Kidney (tissue), 14 donors: Measurements from ENCODE around the gene PITPNC1. TPM values are rescaled to one million over a fixed set of nuclear protein-coding genes. Genes with fewer than 3 reads are reported as not detected.

Experiments used
- DNase-seq, 5 donors: peaks; one replicate each; pipeline ENCODE4 v3.0.0-alpha.2; 2013 to 2020
- FAIRE-seq: peaks from 2 replicates; lab custom pipeline; 2012; peaks lifted over from hg19 to GRCh38; lab: Jason Lieb, UNC
- H3K27ac ChIP-seq, 2 donors: one replicate each; pipeline ENCODE4 v1.7.0; 2013; ENCODE audit warnings: low read depth in 2 of 2, low read length in 2 of 2, inconsistent platforms in 1 of 2
- H3K27me3 ChIP-seq: one replicate; pipeline ENCODE4 v1.7.1; 2013; ENCODE audit warnings: low read length, inconsistent platforms; ENCODE audit not compliant: control insufficient read depth, insufficient read depth
- H3K36me3 ChIP-seq, 3 donors: one replicate each; pipeline versions ENCODE4 v1.7.0 to v1.7.1; 2013; ENCODE audit warnings: low read length in 3 of 3, control low read depth in 1 of 3, inconsistent platforms in 1 of 3; ENCODE audit not compliant: insufficient read depth in 3 of 3, control insufficient read depth in 2 of 3
- H3K4me1 ChIP-seq, 3 donors: one replicate each; pipeline versions ENCODE4 v1.7.0 to v1.7.1; 2013; ENCODE audit warnings: low read length in 3 of 3, inconsistent platforms in 1 of 3, low read depth in 1 of 3; ENCODE audit not compliant: control insufficient read depth in 2 of 3, insufficient read depth in 2 of 3
- H3K4me3 ChIP-seq, 3 donors: one replicate each; pipeline versions ENCODE4 v1.7.0 to v1.8.1; 2013; ENCODE audit warnings: low read length in 3 of 3, control low read depth in 1 of 3, inconsistent platforms in 1 of 3
- H3K9ac ChIP-seq, 3 donors: one replicate each; pipeline versions ENCODE4 v1.7.0 to v1.7.1; 2013; ENCODE audit warnings: low read length in 3 of 3, control low read depth in 1 of 3, inconsistent platforms in 1 of 3
- H3K9me3 ChIP-seq, 3 donors: one replicate each; pipeline versions ENCODE4 v1.7.0 to v1.7.1; 2013; ENCODE audit warnings: low read length in 3 of 3, control low read depth in 1 of 3, inconsistent platforms in 1 of 3; ENCODE audit not compliant: control insufficient read depth in 2 of 3, insufficient read depth in 1 of 3
- intact Hi-C: fragments of 100-400 bp; cut with DNase I; formaldehyde crosslinking; loops from one replicate; pipeline ENCODE4 v1.11.1; 2022
- polyA plus RNA-seq: library from polyadenylated mRNA; stranded (reverse); fragments of 350-450 nt; fragmentation: Illumina TruSeq; extraction: RNeasy Lipid Tissue Mini Kit (QIAGEN cat#74804); gene quantifications from one replicate; pipeline ENCODE4 v1.2.3, GENCODE V29; 2014; ENCODE audit warnings: low read depth, low replicate concordance; ENCODE audit not compliant: insufficient read depth
- total RNA-seq: library from RNA; stranded (reverse); fragmentation: NEBNext Ultra II Directional; extraction: Animal tissue kit (Norgen Biotek cat#: 25700); gene quantifications from one replicate; pipeline ENCODE4 v1.2.1, GENCODE V29; 2021
- TF ChIP-seq, protein P1 (sequence below): IDR thresholded peaks from 3 replicates; pipeline ENCODE4 v1.5.1; 2012; ENCODE audit warnings: mild to moderate bottlenecking, moderate library complexity, borderline replicate concordance; ENCODE audit not compliant: insufficient read depth; ENCODE audit errors: extremely low read depth
- donor health status: control.
- donor health status: control.
- donor health status: control.
- donor health status: control.
- donor health status: control.
- donor health status: DM: yes; HTN: yes; CAD: no.
- donor health status: Normal renal cell carcinoma (clear cell type).

PITPNC1 gene
- total and polyA plus RNA-seq, 2 donors from 2014 or later: 14.2 to 41.3 TPM

DNA sequence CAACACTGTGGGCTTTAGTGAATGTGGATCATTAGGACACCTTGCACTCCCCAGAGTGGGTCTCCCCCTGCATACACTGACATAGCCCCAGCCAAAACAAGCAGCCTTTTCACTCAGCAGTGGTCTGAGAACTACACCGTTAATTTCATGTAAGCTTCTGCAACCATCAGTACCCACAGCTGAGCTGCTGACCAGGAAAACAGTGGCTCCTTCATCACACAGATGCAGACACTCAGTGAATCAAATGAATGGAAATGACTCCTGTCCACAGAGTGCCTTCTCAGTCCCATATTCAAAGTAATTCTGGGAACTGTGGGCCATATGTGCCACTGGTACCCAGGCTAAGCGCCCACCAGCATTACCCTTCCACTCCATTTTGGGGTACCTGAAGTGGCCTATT is 301.3 kb downstream of the PITPNC1 start:
- DNase-seq: no peak
- no peak overlapping the region for H3K27ac ChIP-seq
- H3K36me3 ChIP-seq: no peaks in the 10 kb centered on the region
- no peaks in the 10 kb centered on the region for H3K4me1 ChIP-seq
- TF ChIP-seq, protein P1, sequence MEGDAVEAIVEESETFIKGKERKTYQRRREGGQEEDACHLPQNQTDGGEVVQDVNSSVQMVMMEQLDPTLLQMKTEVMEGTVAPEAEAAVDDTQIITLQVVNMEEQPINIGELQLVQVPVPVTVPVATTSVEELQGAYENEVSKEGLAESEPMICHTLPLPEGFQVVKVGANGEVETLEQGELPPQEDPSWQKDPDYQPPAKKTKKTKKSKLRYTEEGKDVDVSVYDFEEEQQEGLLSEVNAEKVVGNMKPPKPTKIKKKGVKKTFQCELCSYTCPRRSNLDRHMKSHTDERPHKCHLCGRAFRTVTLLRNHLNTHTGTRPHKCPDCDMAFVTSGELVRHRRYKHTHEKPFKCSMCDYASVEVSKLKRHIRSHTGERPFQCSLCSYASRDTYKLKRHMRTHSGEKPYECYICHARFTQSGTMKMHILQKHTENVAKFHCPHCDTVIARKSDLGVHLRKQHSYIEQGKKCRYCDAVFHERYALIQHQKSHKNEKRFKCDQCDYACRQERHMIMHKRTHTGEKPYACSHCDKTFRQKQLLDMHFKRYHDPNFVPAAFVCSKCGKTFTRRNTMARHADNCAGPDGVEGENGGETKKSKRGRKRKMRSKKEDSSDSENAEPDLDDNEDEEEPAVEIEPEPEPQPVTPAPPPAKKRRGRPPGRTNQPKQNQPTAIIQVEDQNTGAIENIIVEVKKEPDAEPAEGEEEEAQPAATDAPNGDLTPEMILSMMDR: no peak
- intact Hi-C loops: no loop called here
- H3K27me3 ChIP-seq: no peaks in the 10 kb centered on the region
- no peaks in the 10 kb centered on the region for H3K9me3 ChIP-seq
- no peak overlapping the region for H3K9ac ChIP-seq
- no peak overlapping the region for H3K4me3 ChIP-seq
- FAIRE-seq: no peak

DNA sequence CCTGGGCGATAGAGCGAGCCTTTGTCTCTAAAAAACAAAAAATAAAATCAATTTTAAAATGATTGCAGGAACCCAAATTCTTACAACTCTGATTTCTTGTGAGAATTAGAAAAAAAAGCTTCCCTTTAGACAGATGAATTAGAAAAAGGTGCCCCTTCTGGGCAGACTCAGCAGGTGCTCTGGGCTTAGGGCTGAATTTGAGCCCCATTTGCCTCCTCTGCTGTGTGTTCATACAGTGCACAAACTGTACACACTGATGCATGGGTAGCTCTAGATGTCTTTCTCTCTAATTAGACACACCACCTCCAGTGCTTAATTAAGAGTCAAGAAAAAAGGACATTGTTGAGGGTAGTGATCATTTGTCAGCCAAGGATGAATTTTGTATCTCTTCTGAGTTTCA is 302.1 kb downstream of the PITPNC1 start:
- no peaks in the 10 kb centered on the region for H3K9me3 ChIP-seq
- intact Hi-C loops: no loop called here
- H3K27ac ChIP-seq: no peak overlapping the region
- H3K9ac ChIP-seq: no peak overlapping the region
- TF ChIP-seq, protein P1: no peak
- no peak overlapping the region for H3K4me3 ChIP-seq
- no peak for DNase-seq
- no peaks in the 10 kb centered on the region for H3K4me1 ChIP-seq
- no peaks in the 10 kb centered on the region for H3K27me3 ChIP-seq
- FAIRE-seq: no peak
- H3K36me3 ChIP-seq: no peaks in the 10 kb centered on the region

- Histone ChIP-seq H3K9ac (no peak overlapping the region), H3K36me3 (no peaks in the 10 kb centered on the region), H3K27ac (no peak overlapping the region), H3K9me3 (no peaks in the 10 kb centered on the region), H3K4me1 (no peaks in the 10 kb centered on the region), H3K27me3 (no peaks in the 10 kb centered on the region), H3K4me3 (no peak overlapping the region)
- intact Hi-C loops: no loop called here
- no peak for FAIRE-seq
- TF ChIP-seq, protein P1: no peak
- DNase-seq: no peak
Observed at GRCh38 chr17:67679721-67680120, 302.6 kb downstream of the PITPNC1 start.
